GM19025 (cell line): ENCODE results near the gene L1TD1.
"Not testable (repeated sequence)": the region's sequence is repeated elsewhere in the genome, so short reads cannot be mapped to it uniquely, and the experiment has no call there.

Source experiments
- ATAC-seq: cut with Tn5 transposase; IDR thresholded peaks from one replicate; pipeline ENCODE4 v1.9.1; 2021; ENCODE audit warnings: mild to moderate bottlenecking, low read depth, moderate library complexity; ENCODE audit not compliant: unreplicated experiment

The L1TD1 gene, protein sequence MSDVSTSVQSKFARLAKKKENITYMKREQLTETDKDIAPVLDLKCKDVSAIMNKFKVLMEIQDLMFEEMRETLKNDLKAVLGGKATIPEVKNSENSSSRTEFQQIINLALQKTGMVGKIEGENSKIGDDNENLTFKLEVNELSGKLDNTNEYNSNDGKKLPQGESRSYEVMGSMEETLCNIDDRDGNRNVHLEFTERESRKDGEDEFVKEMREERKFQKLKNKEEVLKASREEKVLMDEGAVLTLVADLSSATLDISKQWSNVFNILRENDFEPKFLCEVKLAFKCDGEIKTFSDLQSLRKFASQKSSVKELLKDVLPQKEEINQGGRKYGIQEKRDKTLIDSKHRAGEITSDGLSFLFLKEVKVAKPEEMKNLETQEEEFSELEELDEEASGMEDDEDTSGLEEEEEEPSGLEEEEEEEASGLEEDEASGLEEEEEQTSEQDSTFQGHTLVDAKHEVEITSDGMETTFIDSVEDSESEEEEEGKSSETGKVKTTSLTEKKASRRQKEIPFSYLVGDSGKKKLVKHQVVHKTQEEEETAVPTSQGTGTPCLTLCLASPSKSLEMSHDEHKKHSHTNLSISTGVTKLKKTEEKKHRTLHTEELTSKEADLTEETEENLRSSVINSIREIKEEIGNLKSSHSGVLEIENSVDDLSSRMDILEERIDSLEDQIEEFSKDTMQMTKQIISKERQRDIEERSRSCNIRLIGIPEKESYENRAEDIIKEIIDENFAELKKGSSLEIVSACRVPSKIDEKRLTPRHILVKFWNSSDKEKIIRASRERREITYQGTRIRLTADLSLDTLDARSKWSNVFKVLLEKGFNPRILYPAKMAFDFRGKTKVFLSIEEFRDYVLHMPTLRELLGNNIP

DNA sequence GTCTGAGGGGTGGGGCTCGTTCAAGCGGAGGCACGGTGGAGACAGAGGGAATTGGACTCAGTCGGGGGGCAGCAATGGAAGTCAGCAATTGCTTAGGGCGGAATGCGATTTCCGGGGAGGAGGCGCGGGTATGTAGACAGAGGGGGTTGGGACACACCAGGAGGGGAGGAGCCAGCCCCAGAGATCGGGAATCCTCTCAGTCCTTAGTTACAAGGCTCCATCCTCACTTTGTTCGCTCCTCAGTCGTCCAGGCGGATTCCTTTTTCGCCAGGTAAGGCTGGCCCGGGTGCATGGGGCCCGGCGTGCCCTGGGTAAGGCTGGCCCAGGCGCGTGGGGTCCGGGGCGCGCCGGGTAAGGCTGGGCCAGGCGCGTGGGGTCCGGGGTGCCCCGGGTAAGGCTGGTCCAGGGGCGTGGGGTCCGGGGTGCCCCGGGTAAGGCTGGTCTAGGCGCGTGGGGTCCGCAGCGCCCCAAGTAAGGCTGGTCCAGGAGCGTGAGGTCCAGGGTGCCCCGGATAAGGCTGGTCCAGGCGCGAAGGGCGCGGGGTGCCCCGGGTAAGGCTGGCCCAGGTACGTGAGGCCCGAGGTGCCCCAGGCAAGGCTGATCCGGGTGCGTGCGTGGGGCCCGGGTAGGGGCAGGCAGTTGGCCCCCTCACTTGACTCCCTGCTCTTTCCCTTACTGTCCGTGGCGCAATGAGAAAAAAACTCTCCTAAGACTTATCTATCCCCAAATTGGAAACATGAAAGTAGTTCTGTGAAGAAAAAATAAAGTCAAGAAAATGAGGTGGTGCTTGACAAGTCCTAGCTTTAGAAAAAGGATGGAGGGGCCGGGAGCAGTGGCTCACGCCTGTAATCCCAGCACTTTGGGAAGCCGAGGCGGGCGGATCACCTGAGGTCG is at the start of gene L1TD1:
Gene L1TD1, plus strand, starts transcription at position 199 of the 894 bp plus-strand sequence. CDS start 11,780 bp downstream, outside the sequence.
- ATAC-seq: no peak

GRCh38 chr1:62159940-62160348 is 34.7 kb upstream of the L1TD1 start:
- no peak for ATAC-seq

- ATAC-seq: no peak
Measured at GRCh38 chr1:62161711-62162110, 32.9 kb upstream of the L1TD1 start.

GRCh38 chr1:62170380-62170779 is 24.3 kb upstream of the L1TD1 start:
- not testable (repeated sequence) for ATAC-seq

- no peak for ATAC-seq
Measured at GRCh38 chr1:62175568-62176179, 19.0 kb upstream of the L1TD1 start.

GRCh38 chr1:62176597-62177312 is 17.9 kb upstream of the L1TD1 start:
- no peak for ATAC-seq

DNA sequence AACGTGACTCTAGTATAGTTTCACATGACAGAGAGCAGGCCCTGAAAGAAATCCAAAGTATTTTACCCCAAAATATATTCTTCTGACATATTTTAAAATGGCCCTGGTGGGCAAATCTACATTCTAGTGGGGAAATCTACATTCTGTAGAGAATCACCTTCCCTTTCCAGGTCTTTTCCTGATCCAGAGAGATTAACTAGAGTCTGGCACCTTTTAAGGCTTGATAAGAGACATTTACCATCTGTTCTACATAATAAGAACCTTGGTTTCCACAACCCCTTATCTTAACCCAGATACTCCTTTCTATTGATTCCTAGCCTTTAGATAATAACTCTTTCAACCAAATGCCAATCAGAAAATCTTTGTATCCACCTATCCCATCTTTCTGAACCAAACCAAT is 17.0 kb upstream of the L1TD1 start:
- no peak for ATAC-seq

DNA sequence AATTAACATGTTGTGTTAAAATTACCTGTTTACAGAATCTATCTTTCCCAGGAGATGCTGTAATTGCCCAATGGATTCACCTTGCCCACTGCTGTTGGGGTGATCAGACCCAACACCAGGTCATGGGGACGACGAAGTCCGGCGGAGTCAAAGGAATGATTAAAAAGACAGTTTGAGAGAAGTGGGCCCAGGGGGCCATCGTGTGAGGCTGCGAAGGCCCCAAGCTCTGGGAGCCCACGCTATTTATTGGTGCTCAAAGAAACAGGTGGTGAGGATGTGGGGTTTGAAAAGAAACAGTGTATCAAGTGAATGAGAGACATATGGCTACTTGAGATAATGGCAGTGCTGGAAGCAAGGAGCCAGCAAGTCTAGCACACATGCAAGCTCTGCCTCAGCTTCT is 16.3 kb upstream of the L1TD1 start:
- no peak for ATAC-seq

- not testable (repeated sequence) for ATAC-seq
Measured at GRCh38 chr1:62180054-62180453, 14.6 kb upstream of the L1TD1 start.

GRCh38 chr1:62180639-62181038 is 14.0 kb upstream of the L1TD1 start:
- no peak for ATAC-seq

DNA sequence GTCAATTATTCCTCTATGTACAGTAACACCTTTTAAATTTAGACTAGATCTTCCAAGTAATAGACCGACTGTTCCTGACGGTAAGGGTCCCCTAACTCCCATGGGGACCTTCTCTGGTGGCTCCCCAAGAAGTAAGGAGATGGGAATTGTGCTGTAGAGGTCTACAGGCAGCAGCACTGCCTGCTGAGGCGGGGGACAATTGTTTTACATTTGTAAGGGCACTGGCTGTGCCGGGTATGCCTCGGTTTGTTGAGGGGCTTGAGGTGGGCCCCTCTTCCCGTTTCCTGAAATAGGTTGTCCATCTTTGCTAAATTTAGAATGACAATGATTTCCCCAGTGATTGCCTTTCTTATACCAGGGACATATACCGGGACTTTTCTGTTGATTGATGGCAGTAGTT is 13.1 kb upstream of the L1TD1 start:
- no peak for ATAC-seq

GRCh38 chr1:62182157-62182556 is 12.5 kb upstream of the L1TD1 start:
- ATAC-seq: not testable (repeated sequence)

DNA sequence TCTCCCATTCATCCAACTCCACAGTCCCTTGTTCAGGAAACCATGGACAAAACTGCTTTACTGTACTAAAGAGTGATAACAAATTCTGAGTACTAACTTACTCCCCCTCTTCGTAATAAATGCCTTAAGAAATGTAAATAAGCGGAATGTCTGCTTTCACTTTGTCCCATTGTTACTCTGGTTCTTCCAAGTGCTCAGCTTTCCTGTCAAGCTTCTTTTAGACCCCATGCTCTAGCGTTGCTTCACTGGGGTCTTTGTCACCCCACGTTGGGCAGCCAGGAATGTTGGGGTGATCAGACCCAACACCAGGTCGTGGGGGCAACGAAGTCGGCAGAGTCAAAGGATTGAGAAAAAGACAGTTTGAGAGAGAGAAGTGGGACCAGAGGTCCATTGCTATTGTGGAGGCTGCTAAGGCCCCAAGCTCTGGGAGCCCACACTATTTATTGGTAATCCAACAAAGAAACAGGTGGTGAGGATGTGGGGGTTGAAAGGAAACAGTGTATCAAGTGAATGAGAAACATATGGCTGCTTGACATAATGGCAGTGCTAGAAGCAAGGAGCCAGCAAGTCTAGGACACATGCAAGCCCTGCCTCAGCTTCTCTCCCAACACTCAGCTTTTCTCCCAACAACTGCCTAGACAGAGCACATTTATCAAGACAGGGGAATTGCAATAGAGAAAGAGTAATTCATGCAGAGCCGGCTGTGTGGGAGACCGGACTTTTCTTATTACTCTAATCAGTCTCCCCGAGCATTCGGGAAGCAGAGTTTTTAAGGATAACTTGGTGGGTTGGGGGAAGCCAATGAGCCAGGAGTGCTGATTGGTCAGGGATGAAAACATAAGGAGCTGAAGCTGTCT is 11.3 kb upstream of the L1TD1 start:
- ATAC-seq: not testable (repeated sequence)

DNA sequence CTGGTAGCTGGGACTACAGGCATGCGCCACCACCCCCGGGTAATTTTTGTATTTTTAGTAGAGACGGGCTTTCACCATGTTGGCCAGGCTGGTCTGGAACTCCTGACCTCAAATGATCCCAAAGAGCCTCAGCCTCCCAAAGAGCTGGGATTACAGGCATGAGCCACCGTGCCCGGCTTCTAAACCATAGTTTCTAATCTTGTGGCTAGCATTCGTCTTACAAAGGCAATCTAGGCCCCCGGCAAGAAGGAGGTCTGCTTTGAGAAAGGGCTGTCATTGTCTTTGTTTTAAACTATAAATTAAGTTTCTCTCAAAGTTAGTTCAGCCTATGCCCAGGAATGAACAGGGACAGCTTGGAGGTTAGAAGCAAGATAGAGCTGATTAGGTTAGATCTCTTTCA is 10.3 kb upstream of the L1TD1 start:
- no peak for ATAC-seq

DNA sequence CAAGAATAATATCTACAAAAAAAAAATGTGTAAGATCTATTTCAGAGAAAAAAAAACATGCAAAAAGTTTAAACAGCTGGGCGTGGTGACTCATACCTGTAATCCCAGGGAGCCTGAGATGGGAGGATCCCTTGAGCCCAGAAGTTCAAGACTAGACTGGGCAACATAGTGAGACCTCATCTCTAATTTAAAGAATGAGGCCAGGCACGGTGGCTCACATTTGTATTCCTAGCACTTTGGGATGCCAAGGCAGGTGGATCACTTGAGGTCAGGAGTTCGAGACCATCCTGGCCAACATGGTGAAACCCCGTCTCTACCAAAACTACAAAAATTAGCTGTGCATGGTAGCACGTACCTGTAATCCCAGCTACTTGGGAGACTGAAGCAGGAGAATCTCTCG is 9.4 kb upstream of the L1TD1 start:
- not testable (repeated sequence) for ATAC-seq

DNA sequence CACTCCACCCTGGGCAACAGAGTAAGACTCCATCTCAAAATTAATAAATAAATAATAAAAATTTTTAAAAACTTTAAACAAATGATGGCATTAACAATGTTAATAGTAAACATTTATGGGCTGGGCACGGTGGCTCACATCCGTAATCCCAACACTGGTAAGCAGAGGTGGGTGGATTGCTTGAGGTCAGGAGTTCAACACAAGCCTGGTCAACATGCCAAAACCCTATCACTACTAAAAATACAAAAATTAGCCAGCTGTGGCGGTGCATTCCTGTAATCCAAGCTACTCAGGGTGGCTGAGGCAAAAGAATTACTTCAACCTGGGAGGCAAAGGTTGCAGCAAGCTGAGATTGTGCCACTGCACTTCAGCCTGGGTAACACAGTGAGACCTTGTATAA is 9.0 kb upstream of the L1TD1 start:
- no peak for ATAC-seq

DNA sequence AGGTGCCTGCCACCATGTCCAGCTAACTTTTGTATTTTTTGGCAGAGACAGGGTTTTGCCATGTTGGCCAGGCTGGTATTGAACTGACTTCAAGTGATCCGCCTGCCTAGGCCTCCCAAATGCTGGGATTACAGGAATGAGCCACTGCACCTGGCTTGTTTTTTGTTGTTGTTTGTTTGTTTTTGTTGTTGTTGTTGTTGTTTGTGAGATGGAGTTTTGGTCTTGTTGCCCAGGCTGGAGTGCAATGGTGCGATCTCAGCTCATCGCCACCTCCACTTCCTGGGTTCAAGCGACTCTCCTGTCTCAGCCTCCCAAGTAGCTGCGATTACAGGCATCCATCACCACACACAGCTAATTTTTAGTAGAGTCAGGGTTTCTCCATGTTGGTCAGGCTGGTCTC is 7.1 kb upstream of the L1TD1 start:
- no peak for ATAC-seq

DNA sequence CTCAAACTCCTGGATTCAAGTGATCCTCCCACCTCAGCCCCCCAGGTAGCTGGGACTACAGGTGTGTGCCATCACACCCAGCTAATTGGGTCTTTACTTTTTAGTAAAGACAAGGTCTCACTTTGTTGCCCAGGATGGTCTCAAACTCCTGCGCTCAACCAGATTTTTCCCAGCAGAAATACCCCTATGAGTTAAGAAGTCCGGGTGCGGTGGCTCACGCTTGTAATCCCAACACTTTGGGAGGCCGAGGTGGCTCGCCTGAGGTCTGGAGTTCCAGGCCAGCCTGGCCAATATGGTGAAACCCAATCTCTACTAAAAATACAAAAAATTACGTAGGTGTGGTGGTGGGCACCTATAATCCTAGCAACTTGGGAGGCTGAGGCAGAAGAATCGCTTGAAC is 6.5 kb upstream of the L1TD1 start:
- no peak for ATAC-seq
